Activated T-helper 1 cell treated with anti-CD3 and anti-CD28 coated beads, Interleukin-2, amount 50 U/mL, for 16 hours (primary cell): ENCODE data around the gene RNPS1.

ENCODE experiments used
- DNase-seq, 2 donors: peaks; one replicate each; pipeline ENCODE4 v3.0.0-alpha.2; 2020; ENCODE audit warnings: low read depth in 1 of 2, low spot score in 1 of 2

RNPS1 gene

GRCh38 chr16:2214719-2214968 is 53.3 kb downstream of the RNPS1 start, which contains the start of gene PGP:
TSS of gene PGP (minus strand) at chr16:2214840. CDS start at chr16:2214777, 63 bp downstream.
- no peak for DNase-seq

DNA sequence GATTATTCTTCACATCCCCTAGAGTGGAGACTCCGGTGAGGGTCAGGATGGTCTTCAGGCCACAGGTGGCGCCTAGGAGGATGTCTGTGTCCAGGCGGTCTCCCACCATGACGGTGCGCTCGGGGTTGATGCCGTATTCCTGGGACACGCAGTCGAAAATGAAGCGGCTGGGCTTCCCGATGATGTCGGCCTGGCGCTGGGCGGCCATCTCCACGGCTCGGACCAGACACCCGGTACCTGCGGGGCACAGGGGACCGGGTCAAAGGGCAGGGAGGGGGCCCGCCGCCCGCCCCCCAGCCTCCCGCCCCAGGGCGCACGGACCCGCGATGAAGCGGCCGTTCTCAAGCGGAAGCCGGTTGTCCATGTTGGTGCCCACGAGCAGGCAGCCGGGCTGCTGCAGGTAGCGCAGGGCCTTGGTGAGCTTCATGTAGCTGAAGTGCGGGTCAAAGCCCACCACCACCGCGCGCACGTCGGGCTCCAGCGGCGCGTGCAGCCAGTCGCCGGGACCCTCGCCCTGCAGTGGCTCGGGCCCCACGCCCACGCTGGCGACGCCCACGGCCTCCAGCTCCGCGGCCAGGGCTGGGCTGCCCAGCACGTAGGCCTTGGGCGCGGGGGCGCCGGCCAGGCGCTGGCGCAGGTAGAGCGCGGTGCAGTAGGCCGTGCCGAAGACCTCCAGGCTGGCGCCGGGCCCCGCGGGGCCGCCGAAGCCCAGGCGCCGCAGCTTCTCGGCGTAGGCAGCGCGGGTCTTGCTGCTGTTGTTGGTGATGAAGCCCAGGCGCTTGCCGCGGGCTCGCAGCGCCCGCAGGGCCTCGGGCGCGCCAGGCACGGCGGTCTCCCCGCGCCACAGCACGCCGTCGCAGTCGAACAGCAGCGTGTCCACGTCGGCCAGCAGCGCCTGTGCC is 53.9 kb downstream of the RNPS1 start:
- no peak for DNase-seq

- DNase-seq = no peak
Observed at GRCh38 chr16:2212362-2213324, 55.3 kb downstream of the RNPS1 start.

DNA sequence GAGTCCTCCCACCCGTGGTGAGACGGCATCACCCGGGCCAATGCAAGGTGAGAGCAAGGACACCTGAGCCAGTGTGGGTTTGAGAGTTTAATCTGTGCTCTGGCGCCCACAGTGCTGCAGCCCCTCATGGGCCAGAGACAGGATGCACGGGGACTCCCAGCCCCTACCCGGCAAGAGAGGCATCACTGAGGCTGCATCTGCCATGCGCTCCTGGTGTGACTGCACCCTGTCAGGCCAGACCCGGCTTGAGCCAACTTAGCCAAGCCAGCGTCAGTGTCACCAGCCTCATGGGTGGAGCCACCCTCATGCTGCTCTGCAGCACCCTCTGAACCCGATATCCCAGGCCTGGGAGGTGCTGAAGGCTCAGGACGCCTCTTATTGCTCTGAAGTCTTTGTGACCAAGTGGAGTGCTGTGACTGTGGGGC is 56.0 kb downstream of the RNPS1 start:
- DNase-seq = no peak

GRCh38 chr16:2210386-2211365 is 57.2 kb downstream of the RNPS1 start, which contains the start of gene BRICD5:
TSS of gene BRICD5 (minus strand) at chr16:2210863. CDS start at chr16:2210833, 30 bp downstream.
- DNase-seq = no peak

- DNase-seq = no peak
Observed at GRCh38 chr16:2210009-2210332, 58.0 kb downstream of the RNPS1 start.

GRCh38 chr16:2209258-2210008 is 58.5 kb downstream of the RNPS1 start:
- no peak for DNase-seq

DNA sequence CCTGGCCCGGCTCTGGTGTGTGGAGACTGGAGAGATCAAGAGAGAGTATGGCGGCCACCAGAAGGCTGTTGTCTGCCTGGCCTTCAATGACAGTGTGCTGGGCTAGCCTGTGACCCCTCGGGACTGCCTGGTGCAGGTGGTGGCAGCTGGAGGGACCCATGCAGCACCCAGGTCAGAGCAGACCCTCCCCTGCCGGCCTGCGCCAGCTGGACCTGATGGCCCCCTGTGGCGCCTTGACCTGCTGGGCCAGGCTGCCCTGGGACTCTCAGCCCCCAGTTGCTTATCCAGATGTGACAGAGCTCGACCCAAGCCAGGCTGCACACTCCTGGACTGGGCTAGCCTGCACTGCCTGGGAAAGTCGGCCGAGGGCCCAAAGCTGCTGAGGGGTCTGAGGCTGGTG is 59.2 kb downstream of the RNPS1 start:
- no peak for DNase-seq

GRCh38 chr16:2208308-2208707 is 59.6 kb downstream of the RNPS1 start:
- DNase-seq = no peak

- no peak for DNase-seq
Observed at GRCh38 chr16:2207872-2208271, 60.1 kb downstream of the RNPS1 start.

DNA sequence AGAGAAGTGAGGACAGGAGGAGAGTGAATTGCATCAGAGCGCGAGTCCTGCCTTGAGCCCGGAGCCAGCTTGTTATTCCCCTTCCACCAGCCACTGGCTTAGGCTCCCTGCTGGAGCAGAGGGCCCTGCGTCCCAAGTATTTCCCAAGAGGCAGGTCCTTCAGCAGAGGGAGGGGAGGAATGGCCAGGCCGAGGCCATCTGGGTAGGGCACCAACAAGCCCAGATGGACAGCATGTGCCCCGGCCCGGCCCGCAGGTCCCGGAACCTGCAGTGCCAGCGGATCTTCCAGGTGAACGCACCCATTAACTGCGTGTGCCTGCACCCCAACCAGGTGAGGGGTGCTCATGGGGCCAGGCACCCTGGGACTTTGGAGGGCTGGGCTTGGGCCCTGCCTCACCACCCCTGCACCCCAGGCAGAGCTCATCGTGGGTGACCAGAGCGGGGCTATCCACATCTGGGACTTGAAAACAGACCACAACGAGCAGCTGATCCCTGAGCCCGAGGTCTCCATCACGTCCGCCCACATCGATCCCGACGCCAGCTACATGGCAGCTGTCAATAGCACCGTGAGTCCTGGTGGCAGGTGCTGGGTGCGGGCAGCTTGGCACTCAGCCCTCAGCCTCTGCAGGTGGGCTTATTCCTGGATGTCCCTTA is 61.0 kb downstream of the RNPS1 start:
- no peak for DNase-seq

- no peak for DNase-seq
Observed at GRCh38 chr16:2206420-2206779, 61.5 kb downstream of the RNPS1 start.

DNA sequence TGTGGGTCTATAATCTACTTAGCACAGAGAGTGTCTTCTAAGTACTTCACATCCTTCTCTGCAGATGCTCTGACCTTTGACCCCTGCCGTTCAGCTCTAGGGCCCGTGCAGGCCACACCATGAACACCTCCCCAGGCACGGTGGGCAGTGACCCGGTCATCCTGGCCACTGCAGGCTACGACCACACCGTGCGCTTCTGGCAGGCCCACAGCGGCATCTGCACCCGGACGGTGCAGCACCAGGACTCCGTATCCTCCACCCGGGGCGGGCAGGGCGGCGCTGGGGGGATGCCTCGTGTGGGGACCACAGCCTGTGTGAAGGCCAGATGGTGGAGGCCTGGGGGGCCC is 62.0 kb downstream of the RNPS1 start:
- no peak for DNase-seq

DNA sequence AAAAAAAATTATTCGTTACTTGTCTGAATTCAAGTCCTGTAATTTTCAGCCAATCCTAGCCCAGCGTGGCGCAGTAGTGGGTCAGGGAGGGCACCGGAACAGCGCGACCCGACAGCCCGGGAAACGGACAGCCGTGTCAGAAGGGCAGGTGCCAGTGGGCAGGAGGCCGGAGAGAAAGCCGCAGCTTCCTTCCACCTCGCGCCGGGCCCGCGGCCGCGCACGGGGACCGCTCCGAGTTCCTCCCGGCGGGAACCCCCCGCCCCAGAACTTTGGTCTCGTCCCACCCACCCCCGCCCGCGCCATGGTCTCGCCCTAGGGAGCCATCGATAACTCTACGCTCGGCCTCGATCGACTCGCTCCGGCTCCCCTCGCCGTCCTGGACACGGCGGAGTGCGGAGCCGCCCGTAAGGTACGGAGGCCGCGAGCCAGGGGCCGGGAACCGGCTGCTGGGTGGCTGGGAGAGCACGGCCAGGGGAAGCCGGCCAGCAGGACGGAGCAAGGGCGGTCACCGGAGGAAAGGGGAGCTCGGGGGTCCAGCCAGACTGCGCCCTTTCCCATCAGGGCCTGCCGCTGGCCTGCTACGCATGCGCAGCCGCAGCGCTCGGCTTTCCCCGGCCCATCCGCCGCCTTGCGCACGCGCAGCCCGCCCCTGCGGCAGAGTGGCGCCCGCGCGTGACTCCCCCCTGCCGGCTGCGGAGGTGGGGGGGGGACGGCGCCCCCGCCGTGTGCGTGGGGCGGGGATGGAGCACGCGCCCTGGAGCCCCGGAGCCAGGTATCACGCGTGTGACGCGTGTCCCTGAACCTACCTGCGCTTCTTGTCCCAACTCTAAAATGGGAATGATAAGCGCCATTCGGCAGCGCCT is 62.6 kb downstream of the RNPS1 start, which contains the start of gene MLST8:
Gene MLST8 (plus strand): TSS at position 351 of the 863 bp plus-strand sequence. CDS start 632 bp downstream, outside the sequence.
- DNase-seq = peak; percentile 77 to 89

GRCh38 chr16:2204416-2205103 is 63.4 kb downstream of the RNPS1 start:
- DNase-seq = no peak
